H1 (cell line): ENCODE measurements around the gene RWDD3. TPM values are rescaled to one million over a fixed set of nuclear protein-coding genes. Genes with fewer than 3 reads are reported as not detected.

Experiments used
- CTCF ChIA-PET: fragments of 300-600 bp; sonication (Branson Sonifier 250); formaldehyde crosslinking; loops from one replicate; lab custom pipeline; 2021; ENCODE audit not compliant: partially characterized antibody; lab: Charles Lee
- POLR2A ChIA-PET: fragments of 300-600 bp; sonication (Branson Sonifier 250); formaldehyde crosslinking; loops from one replicate; lab custom pipeline; 2021; ENCODE audit warnings: inconsistent platforms; ENCODE audit not compliant: partially characterized antibody; lab: Charles Lee
- DNase-seq, 2 experiments: peaks; one replicate each; pipeline versions ENCODE4 v3.0.0 to v3.0.0-alpha.2; 2010 to 2022; ENCODE audit warnings: low spot score in 2 of 2, low read depth in 1 of 2, mixed read lengths in 1 of 2
- FAIRE-seq: peaks from 2 replicates; lab custom pipeline; 2011; peaks lifted over from hg19 to GRCh38; lab: Jason Lieb, UNC
- H2AFZ ChIP-seq: 2 replicates; pipeline ENCODE4 v1.8.1; 2012; ENCODE audit warnings: low read length, inconsistent platforms
- H2AK5ac ChIP-seq: 2 replicates; pipeline ENCODE4 v1.6.1; 2013; ENCODE audit warnings: low read depth, low read length
- H2BK120ac ChIP-seq: replicated peaks from 2 replicates; pipeline ENCODE3; 2013; ENCODE audit warnings: low read depth, low read length, inconsistent platforms
- H2BK12ac ChIP-seq: 2 replicates; pipeline ENCODE4 v1.6.1; 2013; ENCODE audit warnings: low read depth, low read length
- H2BK15ac ChIP-seq: 2 replicates; pipeline ENCODE4 v1.6.1; 2013; ENCODE audit warnings: low read length
- H2BK20ac ChIP-seq: 2 replicates; pipeline ENCODE4 v1.6.1; 2013; ENCODE audit warnings: low read length
- H2BK5ac ChIP-seq: 2 replicates; pipeline ENCODE4 v1.6.1; 2013; ENCODE audit warnings: low read depth, low read length
- H3K14ac ChIP-seq: 2 replicates; pipeline ENCODE4 v1.6.1; 2013; ENCODE audit warnings: inconsistent platforms; ENCODE audit not compliant: insufficient read length
- H3K18ac ChIP-seq: 2 replicates; pipeline ENCODE4 v1.6.1; 2013; ENCODE audit warnings: low read length; ENCODE audit errors: extremely low read depth
- H3K23ac ChIP-seq: 2 replicates; pipeline ENCODE4 v1.6.1; 2013; ENCODE audit warnings: inconsistent platforms; ENCODE audit not compliant: insufficient read length
- H3K23me2 ChIP-seq: 2 replicates; pipeline ENCODE4 v1.6.1; 2013; ENCODE audit warnings: low read depth, low read length
- H3K27ac ChIP-seq: 2 replicates; pipeline ENCODE4 v1.6.1; 2011; ENCODE audit warnings: low read depth, low read length, inconsistent platforms
- H3K27me3 ChIP-seq, 4 experiments: replicated peaks in 1 of 4; 1 replicate in 1 of 4; 2 replicates in 3 of 4; pipeline versions ENCODE4 v1.6.1 to v1.8.1; 2011 to 2013; ENCODE audit warnings: low read length in 3 of 4, mild to moderate bottlenecking in 3 of 4, inconsistent platforms in 2 of 4, mixed read lengths in 2 of 4, moderate library complexity in 1 of 4; ENCODE audit not compliant: control insufficient read depth in 3 of 4, insufficient read depth in 3 of 4; ENCODE audit errors: extremely low read depth in 1 of 4
- H3K36me3 ChIP-seq, 4 experiments: 2 replicates each; pipeline versions ENCODE4 v1.6.1 to v1.8.1; 2011 to 2013; ENCODE audit warnings: mild to moderate bottlenecking in 4 of 4, low read length in 3 of 4, moderate library complexity in 2 of 4, control low read depth in 1 of 4, inconsistent platforms in 1 of 4; ENCODE audit not compliant: insufficient read depth in 4 of 4, control insufficient read depth in 2 of 4
- H3K4ac ChIP-seq: replicated peaks from 2 replicates; pipeline ENCODE3; 2013; ENCODE audit warnings: low read length, low read depth, mixed read lengths, inconsistent platforms; ENCODE audit not compliant: insufficient read length
- H3K4me1 ChIP-seq, 4 experiments: replicated peaks in 1 of 4; 1 replicate in 1 of 4; 2 replicates in 3 of 4; pipeline versions ENCODE4 v1.6.1 to v1.8.1; 2011 to 2013; ENCODE audit warnings: low read length in 3 of 4, inconsistent platforms in 2 of 4, mixed read lengths in 1 of 4; ENCODE audit not compliant: insufficient read depth in 4 of 4, control insufficient read depth in 3 of 4
- H3K4me2 ChIP-seq, 2 experiments: 2 replicates each; pipeline versions ENCODE4 v1.6.1 to v1.8.1; 2011 to 2013; ENCODE audit warnings: low read depth in 2 of 2, low read length in 2 of 2, control low read depth in 1 of 2, inconsistent platforms in 1 of 2, mild to moderate bottlenecking in 1 of 2; ENCODE audit not compliant: insufficient read depth in 1 of 2
- H3K4me3 ChIP-seq, 4 experiments: fragments of 200-600, 300-600 bp in 1 of 4; sonication (generic), shearing (Covaris generic), sonication (Bioruptor Twin) in 1 of 4; 2 replicates each; pipeline versions ENCODE4 v1.5.1 to v1.8.1; 2011 to 2016; ENCODE audit warnings: low read length in 4 of 4, low read depth in 3 of 4, control low read depth in 2 of 4, inconsistent platforms in 2 of 4, mild to moderate bottlenecking in 2 of 4, mixed read lengths in 1 of 4, moderate library complexity in 1 of 4; ENCODE audit not compliant: insufficient read depth in 2 of 4; ENCODE audit errors: extremely low read depth in 1 of 4
- H3K56ac ChIP-seq: replicated peaks from 2 replicates; pipeline ENCODE3; 2013; ENCODE audit warnings: low read depth, mild to moderate bottlenecking, mixed read lengths, low read length, inconsistent platforms; ENCODE audit not compliant: insufficient read length
- H3K79me1 ChIP-seq: 2 replicates; pipeline ENCODE4 v1.6.1; 2013; ENCODE audit warnings: low read depth, low read length, control low read depth
- H3K79me2 ChIP-seq, 2 experiments: 2 replicates each; pipeline versions ENCODE4 v1.6.1 to v1.8.1; 2012 to 2013; ENCODE audit warnings: low read length in 2 of 2, mild to moderate bottlenecking in 2 of 2, inconsistent platforms in 1 of 2; ENCODE audit not compliant: insufficient read depth in 2 of 2, control insufficient read depth in 1 of 2
- H3K9ac ChIP-seq, 4 experiments: replicated peaks in 1 of 4; 1 replicate in 1 of 4; 2 replicates in 3 of 4; pipeline versions ENCODE4 v1.6.1 to v1.8.1; 2011 to 2013; ENCODE audit warnings: low read depth in 3 of 4, low read length in 3 of 4, control low read depth in 2 of 4, mild to moderate bottlenecking in 2 of 4, moderate library complexity in 2 of 4, inconsistent platforms in 1 of 4; ENCODE audit errors: extremely low read depth in 1 of 4
- H3K9me3 ChIP-seq, 2 experiments: 2 replicates each; pipeline versions ENCODE4 v1.6.1 to v1.8.1; 2012 to 2013; ENCODE audit warnings: mild to moderate bottlenecking in 2 of 2, moderate library complexity in 2 of 2, control low read depth in 1 of 2, inconsistent platforms in 1 of 2, low read depth in 1 of 2, low read length in 1 of 2, mixed read lengths in 1 of 2; ENCODE audit not compliant: insufficient read depth in 2 of 2
- H4K20me1 ChIP-seq, 2 experiments: replicated peaks in 1 of 2; 2 replicates each; pipeline versions ENCODE3 to v1.8.1; 2011 to 2013; ENCODE audit warnings: inconsistent platforms in 2 of 2, low read length in 2 of 2, mild to moderate bottlenecking in 1 of 2; ENCODE audit not compliant: insufficient read depth in 2 of 2, control insufficient read depth in 1 of 2
- H4K5ac ChIP-seq: 2 replicates; pipeline ENCODE4 v1.6.1; 2013; ENCODE audit warnings: low read length, low read depth, mixed read lengths, inconsistent platforms; ENCODE audit not compliant: insufficient read length
- H4K8ac ChIP-seq: 2 replicates; pipeline ENCODE4 v1.8.0; 2013; ENCODE audit warnings: mild to moderate bottlenecking, moderate library complexity, low read length, inconsistent platforms; ENCODE audit not compliant: insufficient read depth; ENCODE audit errors: extremely low read depth
- H4K91ac ChIP-seq: replicated peaks from 2 replicates; pipeline ENCODE3; 2013; ENCODE audit warnings: low read length, mixed read lengths, inconsistent platforms; ENCODE audit not compliant: insufficient read length
- BCL11A ChIP-seq, 2 experiments: IDR thresholded peaks; one replicate each; pipeline ENCODE4 v1.6.1; 2011; ENCODE audit warnings: low read depth in 2 of 2, low read length in 2 of 2, mild to moderate bottlenecking in 2 of 2
- CBX8 ChIP-seq: fragments of 300-800, 300-1000 bp; sonication (generic); IDR thresholded peaks from 2 replicates; pipeline ENCODE4 v1.7.1; 2016; ENCODE audit warnings: low read depth, low read length, borderline replicate concordance
- GABPA ChIP-seq: IDR thresholded peaks from 2 replicates; pipeline ENCODE4 v1.6.1; 2011; ENCODE audit warnings: mild to moderate bottlenecking, low read length, moderate library complexity, borderline replicate concordance; ENCODE audit not compliant: insufficient read depth
- HDAC2 ChIP-seq, 2 experiments: fragments of 300-600 bp in 1 of 2; sonication (generic) in 1 of 2; IDR thresholded peaks; 2 replicates each; pipeline ENCODE4 v1.6.1; 2011 to 2012; ENCODE audit warnings: low read depth in 2 of 2, low read length in 2 of 2, mild to moderate bottlenecking in 2 of 2, moderate library complexity in 2 of 2, borderline replicate concordance in 1 of 2, inconsistent platforms in 1 of 2
- PHF8 ChIP-seq: fragments of 200-600 bp; sonication (generic); conservative IDR thresholded peaks from 2 replicates; pipeline ENCODE4 v1.7.1; 2012; ENCODE audit warnings: low read depth, mild to moderate bottlenecking, inconsistent platforms, low read length, moderate library complexity
- RNF2 ChIP-seq: fragments of 200-900, 300-1000 bp; sonication (generic); IDR thresholded peaks from 2 replicates; pipeline ENCODE4 v1.7.1; 2016; ENCODE audit warnings: borderline replicate concordance, low read depth, mild to moderate bottlenecking, antibody characterized with exemption, low read length; ENCODE audit not compliant: poor library complexity, severe bottlenecking; ENCODE audit errors: missing control alignments
- SAP30 ChIP-seq: fragments of 300-600 bp; sonication (generic); IDR thresholded peaks from 2 replicates; pipeline ENCODE4 v1.7.1; 2012; ENCODE audit warnings: low read length, moderate library complexity, mild to moderate bottlenecking, inconsistent platforms; ENCODE audit not compliant: insufficient read depth, insufficient replicate concordance
- SRF ChIP-seq: IDR thresholded peaks from 2 replicates; pipeline ENCODE4 v1.6.1; 2011; ENCODE audit warnings: mild to moderate bottlenecking, low read depth, low read length, moderate library complexity
- TCF12 ChIP-seq: IDR thresholded peaks from 2 replicates; pipeline ENCODE4 v1.6.1; 2011; ENCODE audit warnings: low read depth, mild to moderate bottlenecking, low read length
- TEAD4 ChIP-seq: IDR thresholded peaks from 2 replicates; pipeline ENCODE4 v1.6.1; 2012; ENCODE audit warnings: low read depth, low read length, inconsistent platforms, mixed read lengths
- ZNF274 ChIP-seq: IDR thresholded peaks from 2 replicates; pipeline ENCODE4 v1.7.0; 2012; ENCODE audit warnings: low read length, borderline replicate concordance; ENCODE audit errors: extremely low read depth
- WGBS, 2 experiments: shearing (Covaris generic) in 1 of 2; methylation state at CpG; one replicate each; pipeline versions ENCODE4 v1.1.6 to v1.1.7; 2013 to 2015; ENCODE audit warnings: low lambda C conversion rate in 2 of 2, mixed read lengths in 2 of 2, inconsistent platforms in 1 of 2, low coverage in 1 of 2, missing lambda C conversion rate in 1 of 2; ENCODE audit not compliant: insufficient replicate concordance in 2 of 2, insufficient coverage in 1 of 2, insufficient read length in 1 of 2; ENCODE audit errors: extremely low coverage in 1 of 2, missing lambda C conversion rate in 1 of 2; 5-methylcytosine and 5-hydroxymethylcytosine counted together
- polyA plus RNA-seq, 7 experiments: library from polyadenylated mRNA; depleted of rRNA in 3 of 7; stranded (reverse) in 5 of 7; unstranded in 2 of 7; fragments of >200 nt in 5 of 7; fragments of 200-250 nt in 2 of 7; gene quantifications; 1 replicate in 5 of 7; 2 replicates in 1 of 7; 4 replicates in 1 of 7; pipeline versions ENCODE4 v1.2.1 to v1.2.3, GENCODE V29; 2011 to 2013; ENCODE audit warnings: missing spikeins in 2 of 7, mixed read lengths in 2 of 7
- total RNA-seq: library from RNA; stranded (reverse); fragmentation: NEBNext Ultra II Directional; extraction: Animal tissue kit (Norgen Biotek cat#: 25700); gene quantifications from 2 replicates; pipeline ENCODE4 v1.2.1, GENCODE V29; 2021
- TF ChIP-seq, protein P1 (sequence below): IDR thresholded peaks from 2 replicates; pipeline ENCODE4 v1.6.1; 2011; ENCODE audit warnings: low read depth, mild to moderate bottlenecking, low read length; ENCODE audit not compliant: insufficient read depth

Gene RWDD3
- total and polyA plus RNA-seq, 2 of the 8 experiments (the other 6 are each of a cell fraction or from before 2014, with no cell fraction given): 7.9 to 14.5 TPM

DNA sequence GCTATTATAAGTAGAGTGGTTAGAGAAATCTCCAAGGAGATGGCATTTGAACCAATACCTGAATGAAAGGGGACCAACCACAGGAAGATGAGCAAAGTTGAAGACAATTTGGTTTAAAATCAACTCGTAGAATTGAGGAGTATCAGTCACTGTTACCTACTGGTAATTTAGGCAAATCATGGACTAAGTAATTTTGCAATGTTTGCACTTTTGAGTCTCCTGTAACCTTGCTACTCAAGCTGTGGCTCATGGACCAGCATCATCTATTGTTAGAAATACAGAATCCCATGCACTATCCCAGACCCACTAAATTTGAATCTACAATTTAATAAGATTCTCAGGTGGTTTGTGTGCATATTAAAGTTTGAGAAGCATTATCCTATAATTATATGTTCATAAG, 21.8 kb downstream of the RWDD3 start:
- Histone ChIP-seq H3K27me3 (no peaks in the 10 kb centered on the region), H2AFZ (no peak overlapping the region), H3K4me2 (no peak overlapping the region), H3K56ac (no peak overlapping the region), H3K27ac (no peak overlapping the region), H4K91ac (no peak overlapping the region), H3K4ac (no peak overlapping the region), H2BK15ac (no peak overlapping the region), H4K8ac (no peak overlapping the region), H2BK120ac (no peak overlapping the region), H3K9me3 (no peaks in the 10 kb centered on the region; a peak in 1 of 4 replicates), H3K4me3 (no peak overlapping the region), H3K18ac (no peak overlapping the region), H2AK5ac (no peak overlapping the region), H3K14ac (no peak overlapping the region), H3K23ac (no peak overlapping the region), H4K20me1 (no peaks in the 10 kb centered on the region), H3K9ac (no peak overlapping the region), H4K5ac (no peak overlapping the region), H3K4me1 (peaks cover 0 to 5% (median 2%) of the 10 kb centered on the region in 4 experiments; a peak in 2 of 7 replicates), H2BK5ac (no peak overlapping the region), H3K36me3 (peaks cover 0 to 3% (median 0%) of the 10 kb centered on the region in 4 experiments; a peak in 1 of 8 replicates), H3K23me2 (no peaks in the 10 kb centered on the region), H3K79me2 (no peaks in the 10 kb centered on the region), H2BK20ac (no peak overlapping the region), H3K79me1 (no peaks in the 10 kb centered on the region), H2BK12ac (no peak overlapping the region)
- ChIA-PET POLR2A (no interaction called here), CTCF (no interaction called here)
- FAIRE-seq: no peak
- WGBS, 2 experiments: 86% methylated on average over 1 of the region's 1 CpG; no CpG with 5 or more reads in 1 of the 2 experiments
- no peak for DNase-seq
- TF ChIP-seq HDAC2 (IDR thresholded peaks at IDR 0.05; ENCODE audit: borderline replicate concordance in 1 of 2, low read depth in 2 of 2, low read length in 2 of 2): no peak
- no peak for TF ChIP-seq PHF8
- no peak for TF ChIP-seq CBX8
- no peak for TF ChIP-seq RNF2
- TF ChIP-seq SAP30: no peak
- TF ChIP-seq, protein P1, sequence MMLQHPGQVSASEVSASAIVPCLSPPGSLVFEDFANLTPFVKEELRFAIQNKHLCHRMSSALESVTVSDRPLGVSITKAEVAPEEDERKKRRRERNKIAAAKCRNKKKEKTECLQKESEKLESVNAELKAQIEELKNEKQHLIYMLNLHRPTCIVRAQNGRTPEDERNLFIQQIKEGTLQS: no peak
- no peak for TF ChIP-seq TEAD4
- TF ChIP-seq GABPA: no peak
- TF ChIP-seq SRF: no peak
- no peak for TF ChIP-seq TCF12
- TF ChIP-seq ZNF274: no peak
- TF ChIP-seq BCL11A (IDR thresholded peaks at IDR 0.05; ENCODE audit: low read depth in 2 of 2, low read length in 2 of 2): no peak
